ENCODE data around the gene TPSB2. TPM values are rescaled to one million over a fixed set of nuclear protein-coding genes. Genes with fewer than 3 reads are reported as not detected.
"Not testable (repeated sequence)": the region's sequence is repeated elsewhere in the genome, so short reads cannot be mapped to it uniquely, and the experiment has no call there.

The TPSB2 gene
- total RNA-seq, 2 experiments from 2014 or later: not detected

GRCh38 chr16:1228227-1228626 is 1.8 kb downstream of the TPSB2 start:
- intact Hi-C loops (cut with micrococcal nuclease); H3K4me3 Mint-ChIP-seq; DNase-seq; H3K27ac Mint-ChIP-seq; H3K4me1 Mint-ChIP-seq (ENCODE audit: low read depth); CTCF ChIA-PET; H3K36me3 Mint-ChIP-seq (ENCODE audit: low read depth); H3K27me3 Mint-ChIP-seq (ENCODE audit: low read depth); H3K9me3 Mint-ChIP-seq: not testable (repeated sequence)

DNA sequence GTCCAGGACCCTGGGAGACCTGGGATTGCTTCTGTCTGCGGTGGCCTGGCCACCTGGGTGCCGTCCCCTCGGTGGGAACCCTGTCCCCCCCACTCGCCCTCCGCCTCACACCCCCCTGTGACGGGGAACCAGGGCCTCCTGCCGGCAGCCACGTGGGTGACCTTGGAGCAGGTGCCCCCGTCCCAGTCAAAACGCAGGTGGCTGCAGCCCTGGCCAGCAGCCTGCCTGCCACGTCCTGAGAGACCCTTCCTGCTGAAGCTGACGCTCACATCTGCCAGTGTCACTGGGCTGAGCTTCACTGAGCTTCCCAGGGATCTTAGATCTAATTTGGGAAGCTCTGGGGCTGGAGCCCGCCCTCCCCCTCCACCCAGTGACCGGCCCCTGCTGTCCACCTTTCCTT is 3.3 kb downstream of the TPSB2 start:
- CTCF ChIA-PET; DNase-seq; H3K36me3 Mint-ChIP-seq (ENCODE audit: low read depth); H3K27ac Mint-ChIP-seq; H3K4me3 Mint-ChIP-seq; H3K9me3 Mint-ChIP-seq; intact Hi-C loops (cut with micrococcal nuclease); H3K4me1 Mint-ChIP-seq (ENCODE audit: low read depth); H3K27me3 Mint-ChIP-seq (ENCODE audit: low read depth): not testable (repeated sequence)

- CTCF ChIA-PET: interaction anchor here (0.5 kb wide), 1 partner anchor 1167 kb away, joined by 3 read pairs; no protein-coding TSS in a partner anchor
- H3K27me3 Mint-ChIP-seq (ENCODE audit: low read depth); H3K4me3 Mint-ChIP-seq; H3K27ac Mint-ChIP-seq; H3K36me3 Mint-ChIP-seq (ENCODE audit: low read depth); H3K9me3 Mint-ChIP-seq; intact Hi-C loops (cut with micrococcal nuclease); H3K4me1 Mint-ChIP-seq (ENCODE audit: low read depth); DNase-seq: not testable (repeated sequence)
Observed at GRCh38 chr16:1225728-1226311, 4.2 kb downstream of the TPSB2 start.

- H3K27me3 Mint-ChIP-seq (ENCODE audit: low read depth): no peaks in the 10 kb centered on the region
- intact Hi-C loops (cut with micrococcal nuclease): no loop called here
- CTCF ChIA-PET: no interaction called here
- no peaks in the 10 kb centered on the region for H3K36me3 Mint-ChIP-seq (ENCODE audit: low read depth)
- H3K27ac Mint-ChIP-seq: no peak within 1 kb of the TSS
- H3K9me3 Mint-ChIP-seq: no peaks in the 10 kb centered on the region
- no peak for DNase-seq
- no peak within 1 kb of the TSS for H3K4me3 Mint-ChIP-seq
- H3K4me1 Mint-ChIP-seq (ENCODE audit: low read depth): no peaks in the 10 kb centered on the region
Observed at GRCh38 chr16:1225051-1225451, 4.9 kb downstream of the TPSB2 start, which contains the start of gene TPSG1. TSS of gene TPSG1 (minus strand) at chr16:1225268. CDS start at chr16:1225252, 16 bp downstream.

DNA sequence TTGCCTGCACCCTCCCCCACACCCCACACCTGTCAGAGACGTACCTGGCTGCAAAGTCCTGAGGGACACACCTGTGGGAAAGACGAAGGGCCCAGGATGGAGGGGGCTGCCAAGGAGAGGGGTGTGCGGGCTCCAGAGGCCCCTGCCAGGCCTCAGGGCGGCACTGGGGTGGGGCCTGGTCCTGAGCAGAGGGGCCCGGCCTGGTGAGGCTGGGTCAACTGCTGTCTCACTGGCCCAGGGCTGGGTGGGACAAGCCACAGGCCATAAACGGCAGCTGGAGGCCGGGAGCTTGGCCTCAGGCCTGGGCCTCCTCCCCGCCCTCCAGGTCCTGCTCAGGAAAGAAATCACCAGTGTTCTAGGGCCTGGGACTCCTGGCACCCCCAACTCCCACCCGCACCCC is 5.4 kb downstream of the TPSB2 start:
- intact Hi-C loops (cut with micrococcal nuclease): no loop called here
- H3K4me1 Mint-ChIP-seq (ENCODE audit: low read depth): no peaks in the 10 kb centered on the region
- no peaks in the 10 kb centered on the region for H3K27me3 Mint-ChIP-seq (ENCODE audit: low read depth)
- H3K4me3 Mint-ChIP-seq: no peak overlapping the region
- CTCF ChIA-PET: no interaction called here
- no peaks in the 10 kb centered on the region for H3K9me3 Mint-ChIP-seq
- no peak for DNase-seq
- H3K36me3 Mint-ChIP-seq (ENCODE audit: low read depth): no peaks in the 10 kb centered on the region
- H3K27ac Mint-ChIP-seq: no peak overlapping the region

DNA sequence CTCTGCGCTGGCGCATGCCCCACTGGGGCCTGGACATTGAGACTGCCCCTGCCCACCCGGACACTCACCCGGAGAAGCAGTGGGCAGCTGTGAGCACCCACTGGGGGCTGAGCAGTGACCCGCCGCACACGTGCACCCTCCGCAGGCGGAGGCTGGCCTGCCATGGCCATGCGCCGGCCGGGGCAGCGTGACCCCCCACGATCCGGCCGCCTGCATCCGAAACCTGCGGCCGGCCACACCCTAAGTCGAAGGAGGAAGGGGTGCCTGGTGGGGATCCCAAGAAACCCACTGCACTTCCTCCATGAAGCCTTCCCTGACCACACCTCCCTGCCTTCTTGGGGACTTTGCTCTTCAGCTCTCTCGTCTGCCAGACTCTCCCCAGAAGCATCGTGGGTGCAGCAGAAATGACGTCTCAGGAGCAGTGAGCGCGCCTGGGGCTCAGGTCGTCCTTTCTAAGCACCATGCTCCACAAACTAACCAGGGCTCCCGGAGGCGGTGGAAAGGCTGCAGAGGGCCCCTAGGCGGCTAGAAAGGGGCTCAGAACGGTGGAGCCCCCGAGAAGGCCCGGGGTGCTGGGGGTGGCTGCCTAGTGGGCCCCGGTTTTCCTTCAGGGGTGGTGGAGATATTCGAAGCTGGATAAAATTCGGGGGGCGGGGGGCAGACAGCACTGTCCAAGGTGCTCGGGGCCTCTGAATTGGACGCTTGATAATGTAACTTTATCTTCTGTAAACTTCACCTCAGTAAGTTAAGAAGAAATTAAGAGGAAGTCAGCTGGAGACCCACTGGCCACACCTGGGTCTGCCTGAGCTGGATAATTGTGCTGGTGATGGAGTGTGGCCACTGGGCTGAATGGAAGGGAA is 6.4 kb downstream of the TPSB2 start:
- no peak for DNase-seq
- H3K27ac Mint-ChIP-seq: no peak overlapping the region
- no peaks in the 10 kb centered on the region for H3K27me3 Mint-ChIP-seq (ENCODE audit: low read depth)
- CTCF ChIA-PET: no interaction called here
- H3K36me3 Mint-ChIP-seq (ENCODE audit: low read depth): no peaks in the 10 kb centered on the region
- no peak overlapping the region for H3K4me3 Mint-ChIP-seq
- no peaks in the 10 kb centered on the region for H3K9me3 Mint-ChIP-seq
- intact Hi-C loops (cut with micrococcal nuclease): no loop called here
- no peaks in the 10 kb centered on the region for H3K4me1 Mint-ChIP-seq (ENCODE audit: low read depth)

GRCh38 chr16:1222553-1223354 is 7.2 kb downstream of the TPSB2 start:
- H3K36me3 Mint-ChIP-seq (ENCODE audit: low read depth): no peaks in the 10 kb centered on the region
- CTCF ChIA-PET: no interaction called here
- intact Hi-C loops (cut with micrococcal nuclease): no loop called here
- DNase-seq: no peak
- H3K27me3 Mint-ChIP-seq (ENCODE audit: low read depth): no peaks in the 10 kb centered on the region
- H3K9me3 Mint-ChIP-seq: no peaks in the 10 kb centered on the region
- no peak overlapping the region for H3K27ac Mint-ChIP-seq
- no peak overlapping the region for H3K4me3 Mint-ChIP-seq
- H3K4me1 Mint-ChIP-seq (ENCODE audit: low read depth): no peaks in the 10 kb centered on the region

GRCh38 chr16:1221628-1222552 is 8.1 kb downstream of the TPSB2 start:
- H3K9me3 Mint-ChIP-seq: no peaks in the 10 kb centered on the region
- CTCF ChIA-PET: no interaction called here
- no peak overlapping the region for H3K27ac Mint-ChIP-seq
- H3K4me1 Mint-ChIP-seq (ENCODE audit: low read depth): no peaks in the 10 kb centered on the region
- no peak overlapping the region for H3K4me3 Mint-ChIP-seq
- H3K27me3 Mint-ChIP-seq (ENCODE audit: low read depth): no peaks in the 10 kb centered on the region
- intact Hi-C loops (cut with micrococcal nuclease): no loop called here
- H3K36me3 Mint-ChIP-seq (ENCODE audit: low read depth): no peaks in the 10 kb centered on the region
- no peak for DNase-seq

DNA sequence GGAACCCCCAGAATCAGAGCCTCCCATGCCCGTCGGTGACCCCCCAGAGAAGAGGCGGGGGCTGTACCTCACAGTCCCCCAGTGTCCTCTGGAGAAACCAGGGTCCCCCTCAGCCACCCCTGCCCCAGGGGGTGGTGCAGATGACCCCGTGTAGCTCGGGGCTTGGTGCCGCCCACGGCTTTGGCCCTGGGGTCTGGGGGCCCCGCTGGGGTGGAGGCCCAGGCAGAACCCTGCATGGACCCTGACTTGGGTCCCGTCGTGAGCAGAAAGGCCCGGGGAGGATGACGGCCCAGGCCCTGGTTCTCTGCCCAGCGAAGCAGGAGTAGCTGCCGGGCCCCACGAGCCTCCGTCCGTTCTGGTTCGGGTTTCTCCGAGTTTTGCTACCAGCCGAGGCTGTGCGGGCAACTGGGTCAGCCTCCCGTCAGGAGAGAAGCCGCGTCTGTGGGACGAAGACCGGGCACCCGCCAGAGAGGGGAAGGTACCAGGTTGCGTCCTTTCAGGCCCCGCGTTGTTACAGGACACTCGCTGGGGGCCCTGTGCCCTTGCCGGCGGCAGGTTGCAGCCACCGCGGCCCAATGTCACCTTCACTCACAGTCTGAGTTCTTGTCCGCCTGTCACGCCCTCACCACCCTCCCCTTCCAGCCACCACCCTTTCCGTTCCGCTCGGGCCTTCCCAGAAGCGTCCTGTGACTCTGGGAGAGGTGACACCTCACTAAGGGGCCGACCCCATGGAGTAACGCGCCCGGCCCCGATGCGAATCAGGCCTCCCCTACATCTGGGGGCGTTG is 8.9 kb downstream of the TPSB2 start:
- DNase-seq: no peak
- no peak overlapping the region for H3K27ac Mint-ChIP-seq
- no peaks in the 10 kb centered on the region for H3K27me3 Mint-ChIP-seq (ENCODE audit: low read depth)
- no peaks in the 10 kb centered on the region for H3K9me3 Mint-ChIP-seq
- no peaks in the 10 kb centered on the region for H3K4me1 Mint-ChIP-seq (ENCODE audit: low read depth)
- H3K36me3 Mint-ChIP-seq (ENCODE audit: low read depth): no peaks in the 10 kb centered on the region
- CTCF ChIA-PET: interaction anchor here (0.6 kb wide), 1 partner anchor 40 kb away, joined by 3 read pairs; no protein-coding TSS in a partner anchor
- no peak overlapping the region for H3K4me3 Mint-ChIP-seq
- intact Hi-C loops (cut with micrococcal nuclease): no loop called here

- no peak for DNase-seq
- H3K9me3 Mint-ChIP-seq: no peaks in the 10 kb centered on the region
- no peaks in the 10 kb centered on the region for H3K4me1 Mint-ChIP-seq (ENCODE audit: low read depth)
- no peak overlapping the region for H3K27ac Mint-ChIP-seq
- H3K27me3 Mint-ChIP-seq (ENCODE audit: low read depth): no peaks in the 10 kb centered on the region
- no peaks in the 10 kb centered on the region for H3K36me3 Mint-ChIP-seq (ENCODE audit: low read depth)
- no peak overlapping the region for H3K4me3 Mint-ChIP-seq
- intact Hi-C loops (cut with micrococcal nuclease): no loop called here
- CTCF ChIA-PET: no interaction called here
Observed at GRCh38 chr16:1220098-1220728, 9.8 kb downstream of the TPSB2 start.

GRCh38 chr16:1218930-1219611 is 10.9 kb downstream of the TPSB2 start:
- H3K4me3 Mint-ChIP-seq: no peak overlapping the region
- CTCF ChIA-PET: no interaction called here
- H3K9me3 Mint-ChIP-seq: no peaks in the 10 kb centered on the region
- no peaks in the 10 kb centered on the region for H3K4me1 Mint-ChIP-seq (ENCODE audit: low read depth)
- no peaks in the 10 kb centered on the region for H3K27me3 Mint-ChIP-seq (ENCODE audit: low read depth)
- no peak overlapping the region for H3K27ac Mint-ChIP-seq
- no peaks in the 10 kb centered on the region for H3K36me3 Mint-ChIP-seq (ENCODE audit: low read depth)
- DNase-seq: no peak
- intact Hi-C loops (cut with micrococcal nuclease): no loop called here
